GM06990 (cell line): ENCODE results near the gene DLX3.
A peak's percentile ranks its signal among the peaks of the same experiment; 100 is the strongest.

Source experiments
- DNase-seq: peaks from one replicate; pipeline ENCODE4 v3.0.0-alpha.2; 2011; ENCODE audit not compliant: insufficient read length; ENCODE audit errors: extremely low read depth
- H3K27me3 ChIP-seq: replicated peaks from 2 replicates; pipeline ENCODE4 v1.6.0; 2011; ENCODE audit warnings: low read length; ENCODE audit not compliant: control insufficient read depth, insufficient read depth
- H3K36me3 ChIP-seq: 2 replicates; pipeline ENCODE4 v1.5.1; 2011; ENCODE audit warnings: low read length; ENCODE audit not compliant: control insufficient read depth, insufficient read depth
- H3K4me3 ChIP-seq: replicated peaks from 2 replicates; pipeline ENCODE4 v1.5.1; 2011; ENCODE audit warnings: low read depth, mild to moderate bottlenecking, control low read depth, low read length
- CTCF ChIP-seq: IDR thresholded peaks from 2 replicates; pipeline ENCODE4 v1.5.1; 2011; ENCODE audit warnings: low read length, control low read depth, mild to moderate bottlenecking, inconsistent platforms; ENCODE audit not compliant: insufficient read depth, poor library complexity, severe bottlenecking

DLX3 gene

GRCh38 chr17:50013079-50013478, 18.1 kb upstream of the DLX3 start:
- Histone ChIP-seq H3K4me3 (no peak overlapping the region), H3K27me3 (no peaks in the 10 kb centered on the region), H3K36me3 (no peaks in the 10 kb centered on the region)
- DNase-seq: no peak
- TF ChIP-seq CTCF: no peak

DNA sequence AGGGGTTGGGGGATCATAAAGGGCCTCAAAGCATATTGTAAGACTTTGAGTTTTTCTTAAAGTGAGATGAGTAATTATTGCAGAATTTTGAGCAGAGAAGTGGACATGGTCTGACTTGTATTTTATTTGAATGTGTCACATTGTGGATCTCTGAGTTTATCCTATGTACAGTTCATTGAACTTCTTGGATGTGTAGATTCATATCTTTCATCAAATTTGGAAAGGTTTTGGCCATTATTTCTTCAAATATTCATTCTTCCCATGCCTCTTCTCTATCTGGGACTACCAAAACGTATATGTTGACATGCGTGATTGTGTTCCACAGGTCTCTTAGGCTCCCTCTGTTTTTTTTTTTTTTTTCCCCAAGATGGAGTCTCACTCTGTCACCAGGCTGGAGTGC, 14.3 kb upstream of the DLX3 start:
- no peak for DNase-seq
- TF ChIP-seq CTCF: no peak
- Histone ChIP-seq H3K36me3 (no peaks in the 10 kb centered on the region), H3K4me3 (no peak overlapping the region), H3K27me3 (no peaks in the 10 kb centered on the region)

DNA sequence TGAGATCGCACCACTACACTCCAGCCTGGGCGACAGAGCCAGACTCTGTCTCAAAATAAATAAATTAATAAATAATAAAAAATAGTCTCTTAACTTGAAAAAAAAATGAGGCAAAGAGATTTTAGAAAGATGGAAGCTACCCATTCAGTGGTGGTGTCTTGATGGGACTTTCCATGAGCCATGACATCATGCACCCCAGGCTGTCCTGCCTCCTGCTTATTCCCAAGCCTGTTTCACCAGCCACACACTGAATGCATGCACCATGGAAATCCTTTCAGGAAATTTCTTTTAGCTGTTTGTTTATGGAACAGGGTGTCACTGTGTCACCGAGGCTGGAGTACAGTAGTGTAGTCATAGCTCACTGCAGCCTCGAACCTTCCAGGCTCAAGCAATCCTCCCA, 8.9 kb upstream of the DLX3 start:
- H3K4me3 ChIP-seq: no peak overlapping the region
- TF ChIP-seq CTCF: no peak
- no peak for DNase-seq
- no peaks in the 10 kb centered on the region for H3K36me3 ChIP-seq
- H3K27me3 ChIP-seq: no peaks in the 10 kb centered on the region

DNA sequence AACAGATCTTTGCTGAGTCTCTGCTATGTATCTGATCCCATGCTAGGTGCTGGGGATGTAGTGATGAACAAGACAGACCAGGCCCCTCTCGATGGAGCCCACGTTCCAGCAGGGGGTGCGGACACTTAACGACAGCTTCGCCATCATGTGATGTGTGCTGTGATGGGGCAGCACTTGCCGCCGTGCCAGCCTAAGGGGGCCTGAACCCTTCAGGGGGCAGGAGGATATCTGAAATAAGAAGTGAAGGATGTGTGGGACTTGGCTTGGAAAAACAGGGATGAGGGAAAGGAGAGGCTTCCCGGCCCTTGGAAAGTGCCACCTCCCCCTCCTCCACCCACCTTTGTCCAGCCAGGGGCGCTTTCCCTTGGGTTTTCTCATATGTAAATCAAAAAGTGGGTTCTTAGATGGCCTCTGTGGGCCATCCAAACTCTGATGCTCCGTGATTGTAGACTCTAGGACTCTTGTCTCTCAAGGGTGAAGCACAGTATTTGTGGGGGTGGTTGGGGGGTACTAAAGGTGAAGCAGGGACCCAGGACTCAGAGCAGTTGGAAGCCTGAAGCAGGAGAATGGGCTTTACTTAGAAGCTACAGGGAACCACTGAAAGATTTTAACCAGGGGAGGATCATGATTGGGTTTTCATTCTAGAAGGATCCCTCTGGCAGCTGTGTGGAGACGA, 4.0 kb upstream of the DLX3 start:
- DNase-seq: no peak
- H3K36me3 ChIP-seq: no peaks in the 10 kb centered on the region
- no peak for TF ChIP-seq CTCF
- peaks cover 7% of the 10 kb centered on the region for H3K27me3 ChIP-seq
- no peak overlapping the region for H3K4me3 ChIP-seq

DNA sequence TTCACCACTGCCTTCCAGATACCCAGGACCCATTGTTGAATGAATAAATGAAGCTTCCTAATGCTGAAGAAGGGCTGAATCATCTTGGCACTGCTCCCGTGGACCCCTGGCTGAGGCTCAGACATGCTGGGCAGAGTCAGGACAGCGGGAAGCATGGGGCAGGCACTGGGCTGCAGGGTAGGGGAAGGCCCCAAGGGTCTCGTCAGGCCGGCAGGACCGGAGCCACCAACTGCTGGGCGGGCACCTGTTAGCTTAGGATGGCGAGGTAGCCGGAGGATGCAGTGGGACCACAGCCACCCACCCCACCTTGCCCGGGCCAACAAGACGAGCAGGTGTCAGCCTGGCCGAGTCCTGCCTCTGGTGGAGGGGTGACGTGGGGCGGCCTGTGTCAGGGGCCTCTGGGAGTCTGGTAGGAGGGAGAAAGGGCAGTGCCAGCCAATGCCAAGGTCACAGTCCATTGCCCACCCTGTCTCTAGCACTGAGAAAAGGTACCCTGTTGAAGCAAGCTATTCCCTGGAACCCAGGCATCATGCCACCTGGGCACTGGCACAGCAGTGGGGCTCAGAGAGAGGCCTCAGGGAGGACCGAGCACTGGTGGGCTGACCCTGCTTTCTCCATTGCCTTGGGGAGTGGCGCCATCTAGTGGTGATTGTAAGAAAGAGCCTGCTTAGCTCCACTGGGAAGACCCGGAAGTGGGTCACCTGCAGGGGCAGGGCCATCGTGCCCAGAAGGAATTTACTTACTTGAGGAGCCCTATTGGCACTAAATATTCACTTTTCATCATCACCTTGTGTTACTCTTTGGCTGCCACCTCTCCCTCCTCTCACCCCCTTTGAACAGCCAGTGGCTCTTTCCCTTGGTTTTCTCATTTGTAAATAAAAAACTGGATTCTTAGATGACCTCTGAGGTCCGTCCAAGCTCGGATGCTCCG, 3.0 kb upstream of the DLX3 start:
- peak; percentile 90 for TF ChIP-seq CTCF
- H3K4me3 ChIP-seq: no peak overlapping the region
- peaks cover 7% of the 10 kb centered on the region for H3K27me3 ChIP-seq

More for the DNA sequence above, 3.0 kb upstream of the DLX3 start:
- DNase-seq: peak; percentile 64
- H3K36me3 ChIP-seq: no peaks in the 10 kb centered on the region
